Osteocyte (in vitro differentiated cells): ENCODE data around the gene BCL7B. TPM values are rescaled to one million over a fixed set of nuclear protein-coding genes. Genes with fewer than 3 reads are reported as not detected.
"Not testable (repeated sequence)": the region's sequence is repeated elsewhere in the genome, so short reads cannot be mapped to it uniquely, and the experiment has no call there.

Experiments used
- DNase-seq: peaks from one replicate; pipeline ENCODE4 v3.0.0; 2021; ENCODE audit warnings: mixed read lengths; ENCODE audit not compliant: unreplicated experiment; ENCODE audit errors: extremely low spot score
- H3K27ac Mint-ChIP-seq: one replicate; pipeline ENCODE4 v1.8.0; 2021; ENCODE audit warnings: mild to moderate bottlenecking, mixed read lengths; ENCODE audit not compliant: unreplicated experiment
- H3K27me3 Mint-ChIP-seq: one replicate; pipeline ENCODE4 v1.8.0; 2021; ENCODE audit warnings: mixed read lengths; ENCODE audit not compliant: unreplicated experiment
- H3K36me3 Mint-ChIP-seq: one replicate; pipeline ENCODE4 v1.8.0; 2021; ENCODE audit warnings: mixed read lengths; ENCODE audit not compliant: unreplicated experiment
- H3K4me1 Mint-ChIP-seq: one replicate; pipeline ENCODE4 v1.8.0; 2021; ENCODE audit warnings: mixed read lengths; ENCODE audit not compliant: unreplicated experiment
- H3K4me3 Mint-ChIP-seq: one replicate; pipeline ENCODE4 v1.8.0; 2021; ENCODE audit warnings: mild to moderate bottlenecking, moderate library complexity, mixed read lengths; ENCODE audit not compliant: unreplicated experiment
- H3K9me3 Mint-ChIP-seq: one replicate; pipeline ENCODE4 v1.8.0; 2021; ENCODE audit warnings: mixed read lengths; ENCODE audit not compliant: unreplicated experiment
- total RNA-seq: library from RNA; stranded (reverse); gene quantifications from 2 replicates; pipeline ENCODE4 v1.2.1, GENCODE V29; 2021
- TF ChIP-seq, protein P1 (sequence below): fragments of 200-600 bp; sonication (generic); IDR thresholded peaks from 2 replicates; pipeline ENCODE4 v1.5.0; 2021; ENCODE audit warnings: antibody characterized with exemption, mild to moderate bottlenecking, moderate library complexity

The BCL7B gene
- total RNA-seq, 1 donor from 2014 or later: 41.8 TPM

DNA sequence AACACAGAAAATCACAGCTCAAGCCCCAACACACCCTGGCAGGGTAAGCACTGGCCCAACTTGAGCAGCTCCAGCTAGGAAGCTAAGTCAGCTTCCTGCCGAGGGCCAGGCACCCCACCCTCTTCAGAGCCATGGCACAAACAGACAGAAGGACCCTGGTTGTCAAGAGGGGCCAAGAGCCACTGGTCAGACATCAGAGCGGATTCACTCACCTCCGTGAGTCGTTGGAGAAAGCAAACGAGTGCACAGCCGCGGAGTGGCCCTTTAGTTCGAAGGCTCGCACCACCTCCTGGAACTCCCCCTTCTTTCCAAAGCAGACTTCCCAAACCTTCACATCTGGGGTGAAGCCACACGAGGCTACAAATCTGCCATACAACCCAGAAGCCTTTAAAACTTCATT lies 13.5 kb upstream of the BCL7B start:
- TF ChIP-seq, protein P1, sequence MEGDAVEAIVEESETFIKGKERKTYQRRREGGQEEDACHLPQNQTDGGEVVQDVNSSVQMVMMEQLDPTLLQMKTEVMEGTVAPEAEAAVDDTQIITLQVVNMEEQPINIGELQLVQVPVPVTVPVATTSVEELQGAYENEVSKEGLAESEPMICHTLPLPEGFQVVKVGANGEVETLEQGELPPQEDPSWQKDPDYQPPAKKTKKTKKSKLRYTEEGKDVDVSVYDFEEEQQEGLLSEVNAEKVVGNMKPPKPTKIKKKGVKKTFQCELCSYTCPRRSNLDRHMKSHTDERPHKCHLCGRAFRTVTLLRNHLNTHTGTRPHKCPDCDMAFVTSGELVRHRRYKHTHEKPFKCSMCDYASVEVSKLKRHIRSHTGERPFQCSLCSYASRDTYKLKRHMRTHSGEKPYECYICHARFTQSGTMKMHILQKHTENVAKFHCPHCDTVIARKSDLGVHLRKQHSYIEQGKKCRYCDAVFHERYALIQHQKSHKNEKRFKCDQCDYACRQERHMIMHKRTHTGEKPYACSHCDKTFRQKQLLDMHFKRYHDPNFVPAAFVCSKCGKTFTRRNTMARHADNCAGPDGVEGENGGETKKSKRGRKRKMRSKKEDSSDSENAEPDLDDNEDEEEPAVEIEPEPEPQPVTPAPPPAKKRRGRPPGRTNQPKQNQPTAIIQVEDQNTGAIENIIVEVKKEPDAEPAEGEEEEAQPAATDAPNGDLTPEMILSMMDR: no peak
- Mint-ChIP-seq H3K27me3 (no peaks in the 10 kb centered on the region), H3K4me1 (peaks cover 5% of the 10 kb centered on the region), H3K27ac (no peak overlapping the region), H3K36me3 (peaks cover 37% of the 10 kb centered on the region), H3K4me3 (no peak overlapping the region), H3K9me3 (no peaks in the 10 kb centered on the region)
- DNase-seq: no peak

DNA sequence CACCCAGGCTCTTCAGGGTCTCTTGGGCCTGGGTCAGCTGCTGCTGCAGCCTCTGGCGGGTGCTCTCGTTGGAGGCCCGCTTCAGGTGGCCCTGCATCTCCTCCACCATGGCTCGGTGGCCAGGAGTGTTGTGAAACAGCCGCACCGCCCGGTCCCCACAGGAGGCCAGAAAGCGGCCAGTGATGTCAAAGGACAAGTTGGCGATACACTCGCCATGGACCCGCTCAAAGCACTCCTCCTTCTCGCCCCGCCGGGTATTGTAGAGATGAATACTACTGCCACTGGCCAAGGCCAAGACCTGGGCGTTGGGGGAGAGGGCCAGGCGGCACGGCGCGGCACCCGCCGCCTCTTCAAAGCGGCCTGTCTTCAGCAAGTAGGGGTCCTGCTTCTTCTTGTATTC lies 13.0 kb upstream of the BCL7B start:
- Mint-ChIP-seq H3K4me3 (no peak overlapping the region), H3K36me3 (peaks cover 37% of the 10 kb centered on the region)
- DNase-seq: no peak

DNA sequence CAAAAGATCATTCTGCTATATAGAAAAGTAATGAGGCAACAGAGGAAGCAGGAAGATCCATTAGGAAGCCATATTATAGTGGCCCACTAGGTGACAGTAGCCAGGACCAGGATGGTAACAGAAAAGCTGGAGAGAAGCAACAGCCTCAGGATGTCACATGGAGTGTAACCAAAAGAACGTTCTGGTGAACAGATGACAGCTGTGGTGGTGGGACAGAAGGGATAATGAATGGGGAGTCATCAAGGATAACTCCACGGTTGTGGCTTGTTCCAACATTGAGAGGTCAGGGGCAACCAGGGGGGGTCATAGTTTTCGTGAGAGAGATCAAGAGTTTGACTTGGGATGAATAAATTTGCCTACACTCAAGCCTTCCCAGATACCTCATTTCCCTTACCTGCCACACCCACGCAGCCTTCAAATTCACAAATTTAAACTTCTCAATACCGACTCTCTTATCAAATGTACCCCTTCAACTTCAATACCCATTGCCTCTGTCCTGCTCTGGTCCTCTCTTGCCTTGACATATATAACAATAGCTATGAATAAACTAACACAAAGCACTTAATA lies 11.6 kb upstream of the BCL7B start:
- Mint-ChIP-seq H3K4me3 (no peak overlapping the region), H3K4me1 (peaks cover 10% of the 10 kb centered on the region), H3K9me3 (no peaks in the 10 kb centered on the region), H3K27me3 (no peaks in the 10 kb centered on the region), H3K27ac (no peak overlapping the region), H3K36me3 (peaks cover 37% of the 10 kb centered on the region)
- no peak for DNase-seq
- TF ChIP-seq, protein P1: no peak

More for the DNA sequence above, 13.0 kb upstream of the BCL7B start:
- H3K4me1 Mint-ChIP-seq: peaks cover 5% of the 10 kb centered on the region
- TF ChIP-seq, protein P1: no peak
- H3K27ac Mint-ChIP-seq: no peak overlapping the region
- H3K27me3 Mint-ChIP-seq: no peaks in the 10 kb centered on the region
- no peaks in the 10 kb centered on the region for H3K9me3 Mint-ChIP-seq

DNA sequence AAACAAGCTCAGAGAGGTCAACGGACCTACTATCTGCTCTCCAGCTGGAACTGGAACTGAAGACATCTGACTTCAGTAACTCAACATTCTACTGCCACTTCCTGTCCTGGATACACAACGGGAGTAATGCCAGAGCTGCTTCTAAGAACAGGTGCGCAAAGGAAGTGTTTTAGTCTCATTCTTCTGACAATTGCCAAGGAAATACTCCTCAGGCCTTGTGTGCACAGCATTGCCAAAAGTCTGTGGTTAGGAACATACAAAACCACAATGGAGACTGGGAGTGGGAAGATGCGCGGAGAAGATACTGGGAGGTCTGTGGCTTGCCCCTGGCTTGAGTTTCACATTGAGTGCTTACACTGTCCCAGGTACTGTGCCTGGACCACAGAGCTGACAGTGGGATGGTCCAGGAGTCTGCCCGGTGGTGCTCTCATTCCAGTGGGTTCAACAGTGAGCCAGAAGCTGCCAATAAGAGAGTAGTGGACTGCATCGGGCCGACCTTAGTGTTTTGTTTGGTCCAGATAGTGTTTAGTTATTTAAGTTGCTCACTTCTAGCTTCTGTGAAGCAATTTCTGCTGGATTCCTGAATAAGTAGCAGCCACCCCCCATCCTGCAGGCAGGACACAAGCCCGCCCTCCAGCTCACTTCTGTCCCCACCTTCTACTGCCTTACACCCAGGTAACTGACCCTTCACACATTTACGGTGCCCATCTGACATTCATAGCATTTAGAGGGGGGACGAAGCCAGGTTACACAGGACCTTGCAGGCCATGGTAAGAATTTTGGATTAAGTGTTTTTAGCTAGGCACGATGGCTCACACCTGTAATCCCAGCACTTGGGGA lies 10.6 kb upstream of the BCL7B start:
- H3K27ac Mint-ChIP-seq: no peak overlapping the region
- peaks cover 28% of the 10 kb centered on the region for H3K36me3 Mint-ChIP-seq
- DNase-seq: no peak
- TF ChIP-seq, protein P1: no peak
- no peaks in the 10 kb centered on the region for H3K27me3 Mint-ChIP-seq
- H3K4me3 Mint-ChIP-seq: no peak overlapping the region
- H3K9me3 Mint-ChIP-seq: no peaks in the 10 kb centered on the region
- peaks cover 9% of the 10 kb centered on the region for H3K4me1 Mint-ChIP-seq

DNA sequence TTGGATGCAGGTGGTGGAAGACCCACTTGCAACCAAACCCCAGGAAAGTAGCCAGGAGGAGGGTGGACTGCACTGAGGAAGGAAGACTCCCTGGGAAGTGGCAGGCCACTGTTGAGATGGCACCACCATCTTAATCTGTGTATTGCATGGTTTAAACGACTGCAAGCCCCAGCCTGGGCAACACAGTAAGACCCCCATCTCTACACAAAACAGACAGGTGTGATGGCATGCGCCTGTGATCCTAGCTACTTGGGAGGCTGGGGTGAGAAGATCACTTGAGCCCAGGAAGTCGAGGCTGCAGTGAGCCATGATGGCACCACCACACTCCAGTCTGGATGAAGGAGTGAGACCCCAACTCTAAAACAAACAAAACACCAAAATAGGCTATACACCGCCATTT lies 9.7 kb upstream of the BCL7B start:
- H3K4me1 Mint-ChIP-seq: peaks cover 9% of the 10 kb centered on the region
- TF ChIP-seq, protein P1: no peak
- no peaks in the 10 kb centered on the region for H3K9me3 Mint-ChIP-seq
- H3K36me3 Mint-ChIP-seq: peaks cover 20% of the 10 kb centered on the region
- no peak for DNase-seq
- H3K27ac Mint-ChIP-seq: no peak overlapping the region
- no peaks in the 10 kb centered on the region for H3K27me3 Mint-ChIP-seq
- H3K4me3 Mint-ChIP-seq: no peak overlapping the region

DNA sequence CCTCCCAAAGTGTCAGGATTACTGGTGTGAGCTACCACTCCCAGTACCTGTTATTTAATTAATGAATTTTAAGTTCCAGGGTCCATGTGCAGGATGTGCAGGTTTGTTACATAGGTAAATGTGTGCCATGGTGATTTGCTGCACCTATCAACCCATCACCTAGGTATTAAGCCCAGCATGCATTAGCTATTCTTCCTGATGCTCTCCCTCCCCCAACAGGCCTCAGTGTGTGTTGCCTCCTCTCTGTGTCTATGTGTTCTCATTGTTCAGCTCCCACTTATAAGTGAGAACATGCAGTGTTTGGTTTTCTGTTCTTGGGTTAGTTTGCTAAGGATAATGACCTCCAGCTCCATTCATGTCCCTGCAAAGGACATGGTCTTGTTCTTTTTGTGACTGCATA lies 8.9 kb upstream of the BCL7B start:
- H3K27me3 Mint-ChIP-seq, H3K9me3 Mint-ChIP-seq, H3K4me3 Mint-ChIP-seq, H3K4me1 Mint-ChIP-seq, H3K27ac Mint-ChIP-seq, DNase-seq: not testable (repeated sequence)
- H3K36me3 Mint-ChIP-seq: peaks cover 19% of the 10 kb centered on the region
